ENCODE data around the gene DRAXIN.
A peak's percentile ranks its signal among the peaks of the same experiment; 100 is the strongest.

DRAXIN gene

GRCh38 chr1:11691302-11691914 lies at the start of gene DRAXIN:
Gene DRAXIN (plus strand): TSS chr1:11691710. CDS start chr1:11706259, 14,549 bp downstream.
- no peak for DNase-seq

GRCh38 chr1:11641776-11642305 lies 49.7 kb upstream of the DRAXIN start:
- DNase-seq, result no peak

- peak; percentile 67 to 72 for DNase-seq
These were observed 49.0 kb upstream of the DRAXIN start for GRCh38 chr1:11642418-11643017.

GRCh38 chr1:11643782-11644181 lies 47.7 kb upstream of the DRAXIN start:
- DNase-seq, result no peak

GRCh38 chr1:11645270-11645669 lies 46.2 kb upstream of the DRAXIN start:
- DNase-seq, result no peak

- DNase-seq, result peak; percentile 82 to 85
These were observed 45.7 kb upstream of the DRAXIN start for GRCh38 chr1:11645670-11646265.

- DNase-seq, result no peak
These were observed 45.2 kb upstream of the DRAXIN start for GRCh38 chr1:11646317-11646716.

GRCh38 chr1:11647333-11647732 lies 44.2 kb upstream of the DRAXIN start:
- DNase-seq, result no peak

- no peak for DNase-seq
These were observed 43.5 kb upstream of the DRAXIN start for GRCh38 chr1:11648039-11648438.

GRCh38 chr1:11648732-11649158 lies 42.8 kb upstream of the DRAXIN start:
- peak; percentile 26 to 37 for DNase-seq

GRCh38 chr1:11649237-11649623 lies 42.3 kb upstream of the DRAXIN start:
- DNase-seq, result no peak

- no peak for DNase-seq
These were observed 41.7 kb upstream of the DRAXIN start for GRCh38 chr1:11649624-11650330.

- DNase-seq, result peak; percentile 67 to 74
These were observed 41.0 kb upstream of the DRAXIN start for GRCh38 chr1:11650331-11650991.

- DNase-seq, result no peak
These were observed 40.5 kb upstream of the DRAXIN start for GRCh38 chr1:11651017-11651416.

- DNase-seq, result no peak
These were observed 39.2 kb upstream of the DRAXIN start for GRCh38 chr1:11652203-11652780.

GRCh38 chr1:11653101-11653860 lies 38.2 kb upstream of the DRAXIN start:
- no peak for DNase-seq

GRCh38 chr1:11653861-11654136 lies 37.7 kb upstream of the DRAXIN start:
- DNase-seq, result no peak

GRCh38 chr1:11654137-11654938 lies 37.2 kb upstream of the DRAXIN start, which contains the start of the genes FBXO2 and FBXO44:
Gene FBXO2 (minus strand): TSS chr1:11654429. CDS start chr1:11654340, 89 bp downstream.
Gene FBXO44 (plus strand): TSS chr1:11654877. CDS start chr1:11655836, 959 bp downstream.
- peak; percentile 56 to 67 for DNase-seq

- DNase-seq, result no peak
These were observed 36.3 kb upstream of the DRAXIN start for GRCh38 chr1:11654939-11655808.

GRCh38 chr1:11657654-11658053 lies 33.9 kb upstream of the DRAXIN start:
- DNase-seq, result no peak
